GM23338 (cell line): ENCODE results near the gene DCTN2. TPM values are rescaled to one million over a fixed set of nuclear protein-coding genes. Genes with fewer than 3 reads are reported as not detected.

Source experiments
- ATAC-seq: fragments of 200-7000 bp; cut with Tn5 transposase; 3 replicates; pipeline ENCODE4 v1.9.1; 2020
- DNase-seq: peaks from one replicate; pipeline ENCODE4 v3.0.0-alpha.2; 2015; ENCODE audit warnings: low spot score
- H2AFZ ChIP-seq: fragments of 200-600 bp; sonication (generic); 2 replicates; pipeline ENCODE4 v1.8.0; 2016; ENCODE audit warnings: antibody characterized with exemption, mild to moderate bottlenecking, moderate library complexity
- H3F3A ChIP-seq: fragments of 200-600 bp; sonication (generic); replicated peaks from 2 replicates; pipeline ENCODE4 v1.8.0; 2017; ENCODE audit warnings: antibody characterized with exemption, mixed run types, low read depth
- H3K27ac ChIP-seq: fragments of 200-600 bp; sonication (generic); 2 replicates; pipeline ENCODE4 v1.6.1; 2016; ENCODE audit warnings: low read depth
- H3K27me3 ChIP-seq: fragments of 200-600 bp; sonication (generic); 2 replicates; pipeline ENCODE4 v1.8.0; 2016; ENCODE audit warnings: mild to moderate bottlenecking, mixed run types, moderate library complexity; ENCODE audit not compliant: insufficient read depth
- H3K36me3 ChIP-seq: fragments of 200-600 bp; sonication (generic); 2 replicates; pipeline ENCODE4 v1.8.0; 2016; ENCODE audit warnings: mild to moderate bottlenecking; ENCODE audit not compliant: insufficient read depth
- H3K4me1 ChIP-seq: fragments of 200-600 bp; sonication (generic); 2 replicates; pipeline ENCODE4 v1.8.0; 2016; ENCODE audit warnings: mild to moderate bottlenecking, moderate library complexity; ENCODE audit not compliant: insufficient read depth
- H3K4me2 ChIP-seq: fragments of 200-600 bp; sonication (generic); 2 replicates; pipeline ENCODE4 v1.7.1; 2017; ENCODE audit warnings: mixed run types
- H3K4me3 ChIP-seq: fragments of 200-600 bp; sonication (generic); 2 replicates; pipeline ENCODE4 v1.6.1; 2016; ENCODE audit warnings: mixed run types
- H3K79me2 ChIP-seq: fragments of 200-600 bp; sonication (generic); replicated peaks from 2 replicates; pipeline ENCODE4 v1.8.0; 2017; ENCODE audit warnings: mild to moderate bottlenecking; ENCODE audit not compliant: insufficient read depth
- H3K9me2 ChIP-seq: fragments of 200-600 bp; sonication (generic); 2 replicates; pipeline ENCODE4 v1.8.0; 2017; ENCODE audit not compliant: insufficient read depth
- H4K20me1 ChIP-seq: fragments of 200-600 bp; sonication (generic); replicated peaks from 2 replicates; pipeline ENCODE4 v1.8.0; 2017; ENCODE audit warnings: mild to moderate bottlenecking; ENCODE audit not compliant: insufficient read depth
- H3K27ac Mint-ChIP-seq: 2 replicates; pipeline ENCODE4 v1.8.0; 2020; ENCODE audit warnings: inconsistent platforms, mild to moderate bottlenecking, moderate library complexity, mixed read lengths
- H3K27me3 Mint-ChIP-seq: 3 replicates; pipeline ENCODE4 v1.8.0; 2022; ENCODE audit warnings: low read depth, mild to moderate bottlenecking, moderate library complexity, mixed read lengths, inconsistent platforms; ENCODE audit not compliant: insufficient read depth, poor library complexity
- H3K36me3 Mint-ChIP-seq: 3 replicates; pipeline ENCODE4 v1.8.0; 2021; ENCODE audit warnings: low read depth, mild to moderate bottlenecking, inconsistent platforms, moderate library complexity, mixed read lengths
- H3K4me1 Mint-ChIP-seq: 3 replicates; pipeline ENCODE4 v1.8.0; 2020; ENCODE audit warnings: mild to moderate bottlenecking, inconsistent platforms, mixed read lengths
- H3K4me3 Mint-ChIP-seq: 3 replicates; pipeline ENCODE4 v1.8.0; 2021; ENCODE audit warnings: moderate library complexity, mild to moderate bottlenecking, inconsistent platforms, mixed read lengths
- H3K9me3 Mint-ChIP-seq: 3 replicates; pipeline ENCODE4 v1.8.0; 2020; ENCODE audit warnings: moderate library complexity, mild to moderate bottlenecking, inconsistent platforms, mixed read lengths
- CREB1 ChIP-seq: fragments of 250-450 bp; sonication (Bioruptor Pico); IDR thresholded peaks from 2 replicates; pipeline ENCODE4 v1.5.0; 2020; ENCODE audit warnings: low read depth, mild to moderate bottlenecking, moderate library complexity
- CTCF ChIP-seq, 2 experiments: fragments of 200-600 bp in 1 of 2; sonication (generic) in 1 of 2; conservative IDR thresholded peaks; 2 replicates each; pipeline versions ENCODE4 v1.5.1 to v1.6.1; 2016 to 2017; ENCODE audit warnings: antibody characterized with exemption in 2 of 2, low read depth in 2 of 2, mild to moderate bottlenecking in 2 of 2, moderate library complexity in 1 of 2
- POLR2AphosphoS5 ChIP-seq: IDR thresholded peaks from 2 replicates; pipeline ENCODE4 v1.6.1; 2016; ENCODE audit warnings: antibody characterized with exemption, low read depth
- ZNF114 ChIP-seq: fragments of 250-450 bp; sonication (Bioruptor Pico); IDR thresholded peaks from 2 replicates; pipeline ENCODE4 v1.5.0; 2020; ENCODE audit warnings: mild to moderate bottlenecking, moderate library complexity
- ZNF462 ChIP-seq: fragments of 250-450 bp; sonication (Bioruptor Pico); IDR thresholded peaks from 2 replicates; pipeline ENCODE4 v1.5.0; 2020; ENCODE audit warnings: mild to moderate bottlenecking, moderate library complexity
- polyA plus RNA-seq: library from polyadenylated mRNA; unstranded; fragments of >200 nt; fragmentation: Nextera tagmentation; extraction: Ambion mirVana; gene quantifications from 2 replicates; pipeline ENCODE4 v1.2.1, GENCODE V29; 2016
- total RNA-seq: library from RNA; depleted of rRNA; stranded (reverse); fragments of >200 nt; shearing (Covaris generic); gene quantifications from 2 replicates; pipeline ENCODE4 v1.2.3, GENCODE V29; 2014

DCTN2 gene
- total and polyA plus RNA-seq, 2 experiments from 2014 or later, result 56.1 to 157 TPM

GRCh38 chr12:57541717-57542116, 5.3 kb downstream of the DCTN2 start (continued):
- TF ChIP-seq ZNF462 (CRISPR knock-in tag), result no peak
- TF ChIP-seq POLR2AphosphoS5, result no peak
- TF ChIP-seq ZNF114, result no peak
- no peak for TF ChIP-seq CREB1 (CRISPR knock-in tag)
- no peak for TF ChIP-seq CTCF (conservative IDR thresholded peaks at IDR 0.05; ENCODE audit: low read depth in 2 of 2)

GRCh38 chr12:57541001-57541400, 6.0 kb downstream of the DCTN2 start:
- Histone ChIP-seq H2AFZ (no peak overlapping the region), H3K4me3 (no peak overlapping the region), H3K36me3 (peaks cover 6% of the 10 kb centered on the region; the same call in 1 of the 2 replicates), H3K4me2 (no peak overlapping the region), H3K27me3 (no peaks in the 10 kb centered on the region), H4K20me1 (peaks cover 17% of the 10 kb centered on the region; the same call in 1 of the 2 replicates), H3K4me1 (peaks cover 4% of the 10 kb centered on the region; the same call in 1 of the 2 replicates), H3K27ac (no peak overlapping the region), H3F3A (0 out of 2 replicates have a peak, but pooled peaks cover 5% of the 10 kb centered on the region), H3K79me2 (peaks cover 17% of the 10 kb centered on the region), H3K9me2 (no peaks in the 10 kb centered on the region)
- H3K4me3 Mint-ChIP-seq, result no peak overlapping the region
- H3K4me1 Mint-ChIP-seq, result peaks cover 23% of the 10 kb centered on the region
- H3K27me3 Mint-ChIP-seq, result peaks cover 1% of the 10 kb centered on the region
- ATAC-seq (no peak), DNase-seq (no peak)
- peaks cover 16% of the 10 kb centered on the region for H3K36me3 Mint-ChIP-seq
- H3K9me3 Mint-ChIP-seq, result no peaks in the 10 kb centered on the region
- no peak overlapping the region; the same call in 1 of the 2 replicates for H3K27ac Mint-ChIP-seq
- TF ChIP-seq CREB1 (CRISPR knock-in tag), result no peak
- TF ChIP-seq CTCF (conservative IDR thresholded peaks at IDR 0.05; ENCODE audit: low read depth in 2 of 2), result no peak
